Natural killer cell treated with Interleukin-12 subunit alpha and Interleukin-12 subunit beta and Interleukin-15 and Interleukin-18, amount 100 ng/mL, for 72 hours (primary cell): ENCODE measurements around the gene CDH13. TPM values are rescaled to one million over a fixed set of nuclear protein-coding genes. Genes with fewer than 3 reads are reported as not detected.
A peak's percentile ranks its signal among the peaks of the same experiment; 100 is the strongest.

Experiments used
- ATAC-seq, 2 donors: fragments of 150-1000 bp; cut with Tn5 transposase in 1 of 2; sonication (Bioruptor Pico), chemical (Tn5 transposase) in 1 of 2; 2 replicates each; pipeline ENCODE4 v1.10.0; 2021
- DNase-seq: peaks from one replicate; pipeline ENCODE4 v3.0.0; 2022; ENCODE audit warnings: low spot score
- H3K27ac Mint-ChIP-seq, 2 donors: 1 replicate in 1 of 2; 2 replicates in 1 of 2; pipeline ENCODE4 v1.8.0; 2022; ENCODE audit warnings: mixed read lengths in 2 of 2, mild to moderate bottlenecking in 1 of 2, moderate library complexity in 1 of 2
- H3K27me3 Mint-ChIP-seq, 2 donors: 1 replicate in 1 of 2; 2 replicates in 1 of 2; pipeline ENCODE4 v1.8.0; 2022; ENCODE audit warnings: mixed read lengths in 2 of 2
- H3K36me3 Mint-ChIP-seq: one replicate; pipeline ENCODE4 v1.8.0; 2022; ENCODE audit warnings: mixed read lengths
- H3K4me1 Mint-ChIP-seq, 2 donors: 1 replicate in 1 of 2; 2 replicates in 1 of 2; pipeline ENCODE4 v1.8.0; 2022; ENCODE audit warnings: low read depth in 2 of 2, mixed read lengths in 2 of 2, mild to moderate bottlenecking in 1 of 2
- H3K4me3 Mint-ChIP-seq: one replicate; pipeline ENCODE4 v1.8.0; 2022; ENCODE audit warnings: mixed read lengths
- H3K9me3 Mint-ChIP-seq: 2 replicates; pipeline ENCODE4 v1.8.0; 2022; ENCODE audit warnings: mixed read lengths
- total RNA-seq, 2 donors: library from RNA; stranded (reverse); gene quantifications; one replicate each; pipeline ENCODE4 v1.2.3, GENCODE V29; 2022

CDH13 gene
- total RNA-seq, 2 donors from 2014 or later = not detected

GRCh38 chr16:83164816-83165215 lies 538.0 kb downstream of the CDH13 start:
- H3K27ac Mint-ChIP-seq = no peak overlapping the region
- H3K36me3 Mint-ChIP-seq = no peaks in the 10 kb centered on the region
- no peaks in the 10 kb centered on the region for H3K4me1 Mint-ChIP-seq
- no peaks in the 10 kb centered on the region for H3K9me3 Mint-ChIP-seq
- no peak for DNase-seq
- H3K27me3 Mint-ChIP-seq = peaks cover 7 to 26% of the 10 kb centered on the region in 2 donors
- H3K4me3 Mint-ChIP-seq = no peak overlapping the region
- no peak for ATAC-seq

DNA sequence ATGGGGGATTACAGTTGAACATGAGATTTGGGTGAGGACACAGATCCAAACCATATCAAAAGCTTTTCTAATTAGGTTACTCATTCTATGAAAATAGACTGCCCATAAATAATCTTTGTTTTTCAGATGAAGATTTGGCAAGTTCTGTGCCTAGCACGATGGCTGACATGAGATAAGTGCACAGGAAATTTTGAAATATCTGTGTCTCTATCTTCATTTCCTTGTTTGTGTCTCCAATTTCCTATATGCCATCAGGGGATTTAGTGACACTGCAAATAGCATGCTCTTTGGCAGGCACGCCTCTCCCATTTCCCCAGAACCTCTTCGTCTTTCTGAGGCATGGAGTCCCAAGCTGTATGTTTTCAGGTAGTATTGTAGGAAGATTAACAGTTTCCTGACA lies 544.6 kb downstream of the CDH13 start:
- DNase-seq = no peak
- Mint-ChIP-seq H3K4me1 (no peaks in the 10 kb centered on the region), H3K36me3 (no peaks in the 10 kb centered on the region), H3K27ac (no peak overlapping the region), H3K27me3 (peaks cover 16 to 22% of the 10 kb centered on the region in 2 donors), H3K9me3 (no peaks in the 10 kb centered on the region), H3K4me3 (no peak overlapping the region)
- ATAC-seq = no peak

DNA sequence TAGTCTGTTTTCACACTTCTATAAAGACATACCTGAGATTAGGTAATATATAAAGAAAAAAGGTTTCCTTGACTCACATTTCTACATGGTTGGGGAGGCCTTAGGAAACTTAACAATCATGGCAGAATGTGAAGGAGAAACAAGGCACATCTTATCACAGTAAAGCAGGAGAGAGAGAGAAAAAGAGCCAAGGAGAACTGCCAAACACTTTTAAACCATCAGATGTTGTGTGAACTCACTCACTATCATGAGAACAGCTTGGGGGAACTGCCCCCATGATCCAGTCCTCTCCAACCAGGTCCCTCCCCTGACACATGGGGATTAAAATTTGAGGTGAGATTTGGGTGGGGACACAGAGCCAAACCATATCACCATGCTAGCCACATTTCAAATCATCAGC lies 547.9 kb downstream of the CDH13 start:
- H3K27ac Mint-ChIP-seq = no peak overlapping the region
- no peaks in the 10 kb centered on the region for H3K36me3 Mint-ChIP-seq
- no peaks in the 10 kb centered on the region for H3K4me1 Mint-ChIP-seq
- DNase-seq = no peak
- ATAC-seq = no peak
- H3K9me3 Mint-ChIP-seq = no peaks in the 10 kb centered on the region
- peaks cover 16 to 18% of the 10 kb centered on the region in 2 donors for H3K27me3 Mint-ChIP-seq
- H3K4me3 Mint-ChIP-seq = no peak overlapping the region

- Mint-ChIP-seq H3K27me3 (peaks cover 20 to 23% of the 10 kb centered on the region in 2 donors), H3K9me3 (no peaks in the 10 kb centered on the region), H3K4me3 (no peak overlapping the region), H3K4me1 (no peaks in the 10 kb centered on the region), H3K27ac (no peak overlapping the region), H3K36me3 (no peaks in the 10 kb centered on the region)
- no peak for DNase-seq
- ATAC-seq = no peak
Observed at GRCh38 chr16:83176802-83177201, 550.0 kb downstream of the CDH13 start.

DNA sequence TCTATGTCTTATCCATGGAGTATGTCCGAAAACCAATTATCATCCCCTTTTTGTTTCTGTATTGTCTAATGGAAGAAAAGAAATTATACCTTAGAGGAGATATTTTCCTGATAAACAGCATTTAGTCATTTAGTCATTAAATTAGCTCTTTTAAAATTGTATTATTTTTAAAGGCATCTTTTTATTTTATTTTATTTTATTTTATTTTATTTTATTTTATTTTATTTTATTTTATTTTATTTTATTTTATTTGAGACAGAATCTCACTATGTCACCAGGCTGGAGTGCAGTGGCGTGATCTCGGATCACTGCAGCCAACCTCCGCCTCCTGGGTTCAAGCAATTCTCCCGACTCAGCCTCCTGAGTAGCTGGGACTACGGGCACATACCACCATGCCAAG lies 559.1 kb downstream of the CDH13 start:
- Mint-ChIP-seq H3K9me3 (no peaks in the 10 kb centered on the region), H3K36me3 (no peaks in the 10 kb centered on the region), H3K27ac (no peak overlapping the region), H3K4me3 (no peak overlapping the region), H3K27me3 (peaks cover 30 to 52% of the 10 kb centered on the region in 2 donors), H3K4me1 (peaks cover 6 to 13% of the 10 kb centered on the region in 2 donors)
- no peak for DNase-seq
- no peak for ATAC-seq

- no peak overlapping the region for H3K27ac Mint-ChIP-seq
- no peak for DNase-seq
- peak; percentile 62 to 83 for ATAC-seq
Observed at GRCh38 chr16:83187405-83187804, 560.6 kb downstream of the CDH13 start.

DNA sequence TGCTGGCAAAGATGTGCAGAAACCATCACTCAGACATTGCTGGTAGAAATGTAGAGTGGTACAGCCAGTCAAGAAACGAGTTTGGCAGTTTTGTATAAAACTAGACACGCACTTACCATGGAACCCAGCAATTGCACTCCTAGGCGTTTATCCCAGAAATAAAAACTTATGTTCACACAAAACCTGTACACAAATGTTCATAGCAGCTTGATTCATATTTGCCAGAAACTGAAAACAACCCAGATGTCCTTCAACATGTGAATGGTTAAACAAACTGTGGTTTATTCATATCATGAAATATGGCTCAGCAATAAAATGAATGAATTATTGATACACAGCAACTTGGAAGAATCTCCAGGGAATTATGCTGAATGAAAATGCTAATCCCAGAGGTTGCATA lies 570.0 kb downstream of the CDH13 start:
- no peaks in the 10 kb centered on the region for H3K36me3 Mint-ChIP-seq
- H3K4me3 Mint-ChIP-seq = no peak overlapping the region
- H3K9me3 Mint-ChIP-seq = no peaks in the 10 kb centered on the region
- H3K27ac Mint-ChIP-seq = no peak overlapping the region
- DNase-seq (no peak), ATAC-seq (no peak)
- no peaks in the 10 kb centered on the region for H3K4me1 Mint-ChIP-seq
- peaks cover 12 to 62% of the 10 kb centered on the region in 2 donors for H3K27me3 Mint-ChIP-seq

More at GRCh38 chr16:83187405-83187804, 560.6 kb downstream of the CDH13 start:
- Mint-ChIP-seq H3K4me1 (peaks cover 6 to 13% of the 10 kb centered on the region in 2 donors), H3K36me3 (no peaks in the 10 kb centered on the region), H3K4me3 (peak overlapping the region; percentile 28), H3K9me3 (no peaks in the 10 kb centered on the region), H3K27me3 (peaks cover 27 to 54% of the 10 kb centered on the region in 2 donors)

DNA sequence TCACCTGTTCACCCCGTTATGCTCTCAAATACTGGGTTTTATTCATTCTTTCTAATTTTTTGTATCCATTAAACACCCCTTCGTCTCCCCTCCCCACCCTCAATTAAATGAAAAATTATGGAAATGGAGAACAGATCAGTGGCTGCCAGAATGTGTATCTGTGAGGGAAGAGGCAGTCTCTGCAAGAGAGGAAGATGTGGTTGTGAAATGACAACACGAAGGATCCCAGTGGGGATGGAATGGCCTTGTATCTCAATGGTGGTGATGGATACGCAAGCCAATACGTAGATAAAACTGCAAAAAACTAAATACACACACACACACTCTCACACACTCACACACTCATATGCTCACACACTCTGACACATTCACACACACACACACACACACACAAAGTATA lies 570.7 kb downstream of the CDH13 start:
- no peak overlapping the region for H3K27ac Mint-ChIP-seq
- H3K4me1 Mint-ChIP-seq = no peaks in the 10 kb centered on the region
- H3K27me3 Mint-ChIP-seq = peaks cover 11 to 62% of the 10 kb centered on the region in 2 donors
- no peak overlapping the region for H3K4me3 Mint-ChIP-seq
- ATAC-seq (no peak), DNase-seq (no peak)
- no peaks in the 10 kb centered on the region for H3K36me3 Mint-ChIP-seq
- H3K9me3 Mint-ChIP-seq = no peaks in the 10 kb centered on the region

DNA sequence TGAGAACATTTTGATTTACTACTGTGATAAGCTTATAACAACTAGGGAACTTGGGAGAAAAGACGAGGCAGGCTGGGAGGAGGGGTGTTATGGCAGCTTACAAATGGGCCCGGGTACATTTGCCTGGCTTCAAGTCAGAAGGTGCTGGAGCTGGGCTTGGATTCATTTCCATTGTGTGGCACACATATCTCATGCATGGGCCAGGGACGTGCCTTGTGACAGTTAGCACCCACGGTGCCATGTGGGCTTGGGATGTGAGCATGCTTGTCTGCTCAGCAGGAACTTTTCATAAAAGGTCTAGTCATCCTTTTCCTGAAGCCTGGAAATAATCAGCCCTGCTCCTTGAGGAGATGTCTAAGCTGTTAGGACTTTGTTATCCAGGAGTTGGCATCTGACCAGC lies 572.2 kb downstream of the CDH13 start:
- Mint-ChIP-seq H3K27me3 (peaks cover 6 to 54% of the 10 kb centered on the region in 2 donors), H3K4me3 (no peak overlapping the region), H3K27ac (no peak overlapping the region), H3K9me3 (no peaks in the 10 kb centered on the region), H3K36me3 (no peaks in the 10 kb centered on the region), H3K4me1 (no peaks in the 10 kb centered on the region)
- DNase-seq (no peak), ATAC-seq (peak in 1 of 2 donors; percentile 48)

GRCh38 chr16:83200005-83200779 lies 573.4 kb downstream of the CDH13 start:
- Mint-ChIP-seq H3K27me3 (peaks cover 7 to 59% of the 10 kb centered on the region in 2 donors), H3K9me3 (no peaks in the 10 kb centered on the region), H3K27ac (no peak overlapping the region), H3K4me3 (no peak overlapping the region), H3K36me3 (no peaks in the 10 kb centered on the region), H3K4me1 (no peaks in the 10 kb centered on the region)
- DNase-seq (no peak), ATAC-seq (peak; percentile 43)

- Mint-ChIP-seq H3K27me3 (peaks cover 7 to 52% of the 10 kb centered on the region in 2 donors), H3K4me1 (no peaks in the 10 kb centered on the region), H3K27ac (no peak overlapping the region), H3K4me3 (no peak overlapping the region), H3K9me3 (no peaks in the 10 kb centered on the region), H3K36me3 (no peaks in the 10 kb centered on the region)
- DNase-seq = no peak
- ATAC-seq = no peak
Observed at GRCh38 chr16:83201748-83202147, 575.0 kb downstream of the CDH13 start.

- no peak for ATAC-seq
- H3K9me3 Mint-ChIP-seq = no peaks in the 10 kb centered on the region
- H3K4me3 Mint-ChIP-seq = no peak overlapping the region
- H3K27me3 Mint-ChIP-seq = peaks cover 5 to 29% of the 10 kb centered on the region in 2 donors
- H3K36me3 Mint-ChIP-seq = no peaks in the 10 kb centered on the region
- H3K4me1 Mint-ChIP-seq = peaks cover 0 to 5% of the 10 kb centered on the region in 2 donors
- DNase-seq = no peak
- no peak overlapping the region for H3K27ac Mint-ChIP-seq
Observed at GRCh38 chr16:83205896-83206295, 579.1 kb downstream of the CDH13 start.

- DNase-seq (no peak), ATAC-seq (no peak)
- Mint-ChIP-seq H3K36me3 (no peaks in the 10 kb centered on the region), H3K27me3 (peaks cover 2 to 24% of the 10 kb centered on the region in 2 donors), H3K27ac (no peak overlapping the region), H3K4me3 (no peak overlapping the region), H3K9me3 (no peaks in the 10 kb centered on the region), H3K4me1 (peaks cover 0 to 5% of the 10 kb centered on the region in 2 donors)
Observed at GRCh38 chr16:83206426-83206825, 579.7 kb downstream of the CDH13 start.

GRCh38 chr16:83211711-83212110 lies 584.9 kb downstream of the CDH13 start:
- Mint-ChIP-seq H3K27me3 (peaks cover 2 to 7% of the 10 kb centered on the region in 2 donors), H3K9me3 (no peaks in the 10 kb centered on the region), H3K27ac (no peak overlapping the region), H3K36me3 (no peaks in the 10 kb centered on the region), H3K4me1 (peaks cover 14 to 25% of the 10 kb centered on the region in 2 donors), H3K4me3 (no peak overlapping the region)
- DNase-seq = no peak
- ATAC-seq = no peak
